ENCODE results near the gene TEX53. TPM values are rescaled to one million over a fixed set of nuclear protein-coding genes. Genes with fewer than 3 reads are reported as not detected.

Gene TEX53
- total RNA-seq, 2 donors from 2014 or later: not detected

GRCh38 chr9:114662081-114662989, 4.7 kb upstream of the TEX53 start:
- Histone ChIP-seq H3K9me3 (no peaks in the 10 kb centered on the region), H3K4me1 (no peaks in the 10 kb centered on the region), H3K36me3 (no peaks in the 10 kb centered on the region), H3K27ac (no peak overlapping the region), H3K4me3 (no peak overlapping the region), H3K27me3 (no peaks in the 10 kb centered on the region)
- no peak for DNase-seq (ENCODE audit: low spot score)
- peak; percentile 77 to 80 for TF ChIP-seq CTCF (IDR thresholded peaks at IDR 0.05)

- Histone ChIP-seq H3K36me3 (no peaks in the 10 kb centered on the region), H3K4me3 (no peak overlapping the region), H3K9me3 (no peaks in the 10 kb centered on the region), H3K4me1 (peaks cover 0 to 6% of the 10 kb centered on the region in 2 donors), H3K27ac (no peak overlapping the region), H3K27me3 (no peaks in the 10 kb centered on the region)
- DNase-seq (ENCODE audit: low spot score): no peak
- no peak for TF ChIP-seq CTCF (IDR thresholded peaks at IDR 0.05)
Observed at GRCh38 chr9:114656301-114656700, 1.3 kb downstream of the TEX53 start.

GRCh38 chr9:114655689-114656088, 1.9 kb downstream of the TEX53 start:
- H3K27me3 ChIP-seq: no peaks in the 10 kb centered on the region
- H3K36me3 ChIP-seq: no peaks in the 10 kb centered on the region
- no peaks in the 10 kb centered on the region for H3K9me3 ChIP-seq
- no peak overlapping the region for H3K27ac ChIP-seq
- no peak overlapping the region for H3K4me3 ChIP-seq
- TF ChIP-seq CTCF (IDR thresholded peaks at IDR 0.05): no peak
- H3K4me1 ChIP-seq: peaks cover 0 to 6% of the 10 kb centered on the region in 2 donors
- no peak for DNase-seq (ENCODE audit: low spot score)

- peaks cover 0 to 6% of the 10 kb centered on the region in 2 donors for H3K4me1 ChIP-seq
- H3K27ac ChIP-seq: no peak overlapping the region
- peak; percentile 78 to 95 for TF ChIP-seq CTCF (IDR thresholded peaks at IDR 0.05)
- DNase-seq (ENCODE audit: low spot score): peak; percentile 76
- H3K27me3 ChIP-seq: no peaks in the 10 kb centered on the region
- no peaks in the 10 kb centered on the region for H3K9me3 ChIP-seq
- no peak overlapping the region for H3K4me3 ChIP-seq
- H3K36me3 ChIP-seq: no peaks in the 10 kb centered on the region
Observed at GRCh38 chr9:114653556-114654159, 3.9 kb downstream of the TEX53 start.

- Histone ChIP-seq H3K9me3 (peaks cover 0 to under 1% of the 10 kb centered on the region in 2 donors), H3K27me3 (no peaks in the 10 kb centered on the region), H3K27ac (no peak overlapping the region), H3K4me3 (no peak overlapping the region), H3K4me1 (peaks cover 0 to 6% of the 10 kb centered on the region in 2 donors), H3K36me3 (no peaks in the 10 kb centered on the region)
- no peak for TF ChIP-seq CTCF (IDR thresholded peaks at IDR 0.05)
- DNase-seq (ENCODE audit: low spot score): no peak
Observed at GRCh38 chr9:114652776-114653555, 4.6 kb downstream of the TEX53 start.

Measured in right atrium auricular region (tissue), 2 donors.